HG02588 (cell line): ENCODE measurements around the gene WBP1.
"Not testable (repeated sequence)": the region's sequence is repeated elsewhere in the genome, so short reads cannot be mapped to it uniquely, and the experiment has no call there.

ENCODE experiments used
- ATAC-seq: cut with Tn5 transposase; IDR thresholded peaks from one replicate; pipeline ENCODE4 v1.9.1; 2021; ENCODE audit warnings: mild to moderate bottlenecking, moderate library complexity; ENCODE audit not compliant: unreplicated experiment

Gene WBP1

DNA sequence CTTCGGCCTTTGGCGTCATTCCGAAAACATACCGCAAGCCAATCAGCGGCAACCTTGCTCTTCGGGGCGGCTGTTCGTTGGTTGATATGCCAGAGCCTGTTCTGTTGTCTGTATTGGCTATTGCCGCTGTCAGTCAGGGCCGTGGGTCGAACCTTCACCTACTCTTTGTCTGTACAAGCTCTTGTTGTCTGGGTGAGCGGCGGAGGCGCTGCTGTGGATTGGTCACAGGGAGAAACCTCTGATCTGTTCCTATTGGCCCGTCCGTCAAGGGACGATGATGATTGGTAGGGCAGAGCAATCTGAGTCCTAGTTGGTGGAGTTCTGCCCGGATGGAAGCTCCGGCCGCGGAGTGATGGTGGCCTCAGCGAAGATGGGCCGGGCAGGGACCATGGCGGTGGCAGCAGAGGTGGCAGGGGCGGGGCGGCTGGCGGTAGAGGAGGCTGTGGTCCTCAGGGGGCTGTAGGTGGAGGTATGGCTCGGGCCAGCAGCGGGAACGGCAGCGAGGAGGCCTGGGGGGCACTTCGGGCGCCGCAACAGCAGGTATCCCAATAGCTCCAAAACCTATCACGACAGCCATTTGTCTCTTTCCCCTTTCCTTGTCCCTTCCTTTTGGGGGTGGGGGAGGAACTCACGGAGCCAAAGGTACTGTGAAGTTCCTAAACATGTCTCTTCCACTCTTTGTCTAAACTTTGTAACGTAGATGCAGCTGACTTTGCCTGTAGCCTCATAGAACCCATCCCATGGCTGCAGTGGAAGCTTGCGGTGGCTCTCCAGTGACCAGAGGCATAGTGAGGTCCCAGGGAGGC is at the start of gene WBP1:
WBP1 (plus strand) TSS at position 307 of the 806 bp plus-strand sequence; CDS start at position 472, 165 bp downstream.
- ATAC-seq = peak; percentile 80

- ATAC-seq = no peak
These were observed 45.1 kb upstream of the WBP1 start for GRCh38 chr2:74413001-74413698.

DNA sequence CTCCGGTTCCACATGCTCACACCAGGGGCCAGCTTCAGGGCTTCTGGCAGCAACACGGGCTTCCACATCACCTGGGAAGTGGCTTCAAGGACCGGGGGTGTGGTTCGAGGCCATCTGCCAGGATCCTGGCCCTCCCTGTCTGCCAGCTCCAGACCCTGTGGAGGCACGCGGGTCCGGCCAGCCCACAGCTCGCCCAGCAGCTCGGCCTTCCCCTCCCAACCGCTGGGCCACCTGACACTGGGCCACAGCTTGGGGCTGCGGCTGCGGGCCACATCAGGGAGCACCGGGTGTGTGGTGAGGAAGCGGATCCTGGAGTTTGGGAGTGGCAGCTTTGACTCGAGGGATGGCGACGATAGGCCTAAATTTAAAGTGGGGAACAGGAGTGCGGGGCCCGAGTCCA is 43.8 kb upstream of the WBP1 start:
- ATAC-seq = no peak

DNA sequence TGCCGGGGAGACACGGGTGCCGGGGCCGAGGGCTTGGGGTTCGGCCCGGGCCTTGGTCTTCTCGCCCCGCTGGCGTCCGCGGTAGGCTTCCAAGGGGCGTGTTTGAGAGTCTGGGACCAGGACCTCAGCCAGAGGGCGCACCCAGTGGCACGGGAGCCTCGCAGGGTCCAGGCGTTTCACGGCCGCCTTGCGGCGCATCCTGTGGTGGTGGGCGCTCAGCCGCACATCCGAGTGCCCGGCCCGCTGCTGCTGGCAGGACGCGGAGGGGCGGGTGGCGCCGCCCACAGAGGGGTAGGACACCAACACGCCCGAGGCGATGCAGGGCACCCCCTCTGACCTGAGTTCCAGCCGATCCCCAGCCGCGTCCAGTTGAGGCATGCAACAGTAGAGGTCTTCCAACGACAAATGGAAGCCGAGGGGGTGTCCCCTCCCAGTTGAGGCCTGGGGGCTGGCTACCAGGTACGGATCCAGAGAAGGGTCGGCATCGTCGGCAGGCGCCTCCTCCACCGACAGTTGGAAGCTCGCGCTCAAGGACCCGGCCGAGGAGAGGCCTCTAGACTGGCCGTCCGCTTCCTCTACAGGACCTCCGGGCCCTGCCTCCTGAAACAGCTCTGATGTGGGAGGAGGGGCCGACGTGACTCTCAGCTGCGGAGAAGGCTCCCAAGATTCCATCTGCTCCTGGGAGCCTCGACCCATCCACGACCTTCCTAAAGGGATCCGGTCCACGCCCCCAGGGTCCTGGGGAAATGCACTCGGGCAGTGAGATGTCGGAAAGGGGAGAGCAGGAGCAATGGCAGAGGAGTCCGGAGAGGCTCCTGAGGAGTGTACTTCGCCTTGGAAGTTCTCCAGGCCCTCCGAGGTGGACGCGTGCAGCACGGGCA is 43.1 kb upstream of the WBP1 start:
- peak; percentile 50 for ATAC-seq

DNA sequence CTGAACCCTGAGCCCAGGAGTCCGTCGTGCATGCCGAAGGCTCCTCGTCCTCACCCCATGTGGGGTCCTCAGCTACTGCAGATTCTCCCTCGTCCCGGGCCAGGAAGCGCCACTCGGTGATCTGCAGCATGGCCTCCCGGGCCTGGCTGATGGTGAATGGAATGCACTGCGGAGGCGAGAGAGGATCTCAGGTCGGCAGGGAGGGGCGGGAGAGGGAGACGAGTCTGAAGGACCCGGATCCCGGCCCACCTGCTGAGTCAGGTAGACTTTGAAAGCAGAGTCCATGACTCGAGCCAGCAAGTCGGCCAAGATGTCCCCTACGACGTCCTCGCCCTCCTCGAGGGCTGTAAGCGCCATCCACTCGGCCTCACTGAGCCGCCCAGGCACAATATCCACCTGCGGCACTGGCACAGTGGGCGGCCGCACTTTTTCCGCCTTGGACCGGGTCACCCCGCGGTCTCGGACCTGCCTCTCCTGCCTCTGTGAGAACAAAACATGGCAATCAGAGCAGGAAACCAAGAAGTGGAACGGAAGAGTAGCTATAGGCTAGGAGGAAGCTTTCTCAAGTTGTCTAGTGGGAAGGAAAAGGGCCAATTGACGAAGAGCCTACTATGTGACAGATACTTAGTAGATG is 42.4 kb upstream of the WBP1 start:
- no peak for ATAC-seq

DNA sequence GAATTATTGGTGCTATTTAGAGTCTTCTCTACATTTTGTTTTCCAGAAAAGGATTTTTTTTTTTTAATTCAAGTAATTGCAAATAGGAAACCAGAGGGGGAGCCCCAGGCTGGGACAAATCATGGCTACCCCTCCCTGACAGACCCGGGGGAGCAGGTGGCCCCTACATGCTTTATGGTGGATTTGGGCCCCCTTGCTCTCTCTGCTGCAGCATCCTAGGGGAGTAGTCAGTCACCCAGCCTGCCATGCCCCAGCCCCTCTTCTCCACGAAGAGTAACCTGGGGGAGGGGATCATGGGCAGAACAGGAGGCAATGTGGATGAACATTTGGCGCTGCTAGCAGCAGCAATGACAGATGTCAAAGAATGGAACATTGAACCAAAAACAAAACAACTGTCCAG is 41.5 kb upstream of the WBP1 start:
- ATAC-seq = no peak

GRCh38 chr2:74417197-74417596 is 41.0 kb upstream of the WBP1 start:
- no peak for ATAC-seq

DNA sequence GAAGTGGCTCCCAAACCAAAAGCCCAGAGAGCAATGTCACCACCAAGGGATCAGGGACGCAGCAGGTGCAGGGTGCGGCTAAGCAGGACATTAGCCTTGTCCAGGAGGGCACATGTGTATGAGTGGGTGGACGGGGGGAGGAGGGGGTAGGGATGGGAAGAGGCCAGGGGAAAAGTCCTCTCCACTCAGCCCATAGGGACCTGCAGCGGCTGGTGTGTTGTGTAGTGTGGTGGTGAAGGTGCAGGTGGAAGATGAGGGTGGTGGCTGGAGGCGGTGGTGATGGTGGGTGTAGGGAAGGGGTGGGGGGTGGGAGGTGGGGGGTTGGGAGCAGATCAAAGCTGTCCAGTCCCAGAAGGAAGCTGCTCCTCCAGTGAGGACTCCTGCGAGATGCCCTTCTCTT is 40.5 kb upstream of the WBP1 start:
- ATAC-seq = no peak

DNA sequence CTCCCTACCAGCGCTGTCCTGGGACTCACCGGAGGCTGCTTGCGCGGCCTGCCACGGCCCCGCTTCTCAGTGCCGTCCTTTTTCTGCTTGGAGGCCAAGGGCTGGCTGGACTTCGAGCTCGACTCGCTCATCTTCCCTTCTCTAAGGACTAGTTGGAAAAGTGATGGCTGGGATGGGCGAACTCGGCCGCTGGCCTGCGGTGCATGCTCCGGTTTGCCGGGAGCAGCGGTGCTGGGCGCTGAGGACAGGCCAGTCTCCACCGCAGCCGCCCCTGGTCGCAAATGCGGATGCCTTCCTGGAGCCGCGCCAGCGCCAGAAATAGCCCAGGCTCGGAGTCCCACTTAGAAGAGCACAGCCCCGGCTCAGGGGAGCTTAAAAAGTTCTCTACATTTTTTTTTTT is 39.9 kb upstream of the WBP1 start:
- no peak for ATAC-seq

GRCh38 chr2:74419345-74419744 is 38.9 kb upstream of the WBP1 start:
- no peak for ATAC-seq

DNA sequence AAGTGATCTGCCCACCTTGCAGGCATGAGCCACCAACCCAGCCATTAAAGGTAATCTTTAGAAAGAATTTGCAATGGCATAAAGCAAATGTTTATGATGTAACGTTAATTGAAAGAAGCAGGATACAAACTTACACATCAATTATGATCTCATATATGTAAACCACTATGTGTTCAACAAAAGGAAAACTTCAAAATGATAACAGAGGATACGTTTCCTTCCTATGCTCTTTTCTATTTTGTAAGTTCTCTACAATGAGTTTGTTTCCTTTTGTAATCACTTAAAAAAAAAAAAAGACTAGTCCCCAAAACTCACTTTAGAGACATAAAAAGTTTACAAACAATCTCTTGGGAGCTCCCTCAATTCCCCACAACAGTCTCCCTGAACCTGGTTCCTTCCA is 38.2 kb upstream of the WBP1 start:
- ATAC-seq = no peak

DNA sequence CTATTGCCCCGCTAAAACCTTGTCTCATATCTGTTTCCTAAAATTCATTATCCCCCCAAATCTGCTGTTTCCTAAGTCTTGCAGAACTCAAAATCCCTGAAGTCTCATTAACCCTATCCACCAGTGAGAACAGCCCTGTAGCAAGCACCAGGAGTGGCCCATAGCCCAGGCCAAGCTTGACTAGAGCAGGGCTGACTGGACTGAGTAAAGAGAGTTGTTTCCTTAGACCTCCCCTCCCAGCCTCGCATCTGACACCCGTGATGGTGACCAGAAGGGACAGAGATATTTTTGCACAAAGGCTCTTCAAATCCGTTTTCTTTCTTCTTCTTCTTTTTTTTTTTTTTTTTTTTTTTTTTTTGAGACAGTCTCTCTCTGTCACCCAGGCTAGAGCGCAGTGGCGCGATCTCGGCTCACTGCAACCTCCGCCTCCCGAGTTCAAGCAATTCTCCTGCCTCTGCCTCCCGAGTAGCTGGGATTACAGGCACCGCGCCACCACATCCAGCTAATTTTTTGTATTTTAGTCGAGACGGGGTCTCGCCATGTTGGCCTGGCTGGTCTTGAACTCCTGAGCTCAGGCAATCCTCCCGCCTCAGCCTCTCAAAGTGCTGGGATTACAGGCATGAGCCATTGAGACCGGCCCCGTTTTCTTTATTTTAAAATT is 37.7 kb upstream of the WBP1 start:
- not testable (repeated sequence) for ATAC-seq

DNA sequence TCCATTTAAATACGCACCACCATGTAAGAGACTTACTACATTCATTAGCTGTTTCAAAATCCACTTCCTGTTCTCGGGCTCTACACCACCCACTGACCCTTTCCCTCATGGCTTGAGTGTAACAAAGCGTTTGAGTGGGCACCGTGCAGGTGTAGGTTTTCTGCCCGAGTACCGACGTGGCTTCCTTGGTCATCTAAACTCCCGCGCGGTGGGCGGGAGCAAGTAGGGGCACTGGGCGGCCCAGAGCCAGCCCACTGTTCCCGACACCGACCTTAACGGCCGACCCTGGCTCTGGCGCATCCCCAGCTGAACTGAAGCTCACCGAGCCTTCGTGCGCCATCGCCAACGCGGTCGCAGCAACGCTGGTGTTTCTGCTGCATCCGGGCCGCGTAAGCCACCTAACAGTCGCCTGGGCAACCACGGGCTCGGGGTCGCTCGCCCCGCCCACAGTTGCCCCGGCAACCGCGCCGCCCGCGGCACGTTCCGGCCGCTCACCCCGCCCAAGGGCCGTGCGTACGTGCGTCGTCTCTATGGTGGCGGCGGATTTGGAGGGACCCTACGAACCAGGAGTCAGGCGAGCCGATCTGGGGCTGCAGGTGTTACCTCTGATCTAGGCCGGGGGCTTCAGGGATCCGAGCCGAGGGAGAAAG is 36.9 kb upstream of the WBP1 start, which contains the start of the genes C2orf81 and WDR54:
C2orf81 (minus strand) TSS at position 399 of the 650 bp plus-strand sequence; CDS start at position 340, 59 bp downstream.
WDR54 (plus strand) TSS at position 510 of the 650 bp plus-strand sequence. CDS start 424 bp downstream, outside the sequence.
- peak; percentile 90 for ATAC-seq

DNA sequence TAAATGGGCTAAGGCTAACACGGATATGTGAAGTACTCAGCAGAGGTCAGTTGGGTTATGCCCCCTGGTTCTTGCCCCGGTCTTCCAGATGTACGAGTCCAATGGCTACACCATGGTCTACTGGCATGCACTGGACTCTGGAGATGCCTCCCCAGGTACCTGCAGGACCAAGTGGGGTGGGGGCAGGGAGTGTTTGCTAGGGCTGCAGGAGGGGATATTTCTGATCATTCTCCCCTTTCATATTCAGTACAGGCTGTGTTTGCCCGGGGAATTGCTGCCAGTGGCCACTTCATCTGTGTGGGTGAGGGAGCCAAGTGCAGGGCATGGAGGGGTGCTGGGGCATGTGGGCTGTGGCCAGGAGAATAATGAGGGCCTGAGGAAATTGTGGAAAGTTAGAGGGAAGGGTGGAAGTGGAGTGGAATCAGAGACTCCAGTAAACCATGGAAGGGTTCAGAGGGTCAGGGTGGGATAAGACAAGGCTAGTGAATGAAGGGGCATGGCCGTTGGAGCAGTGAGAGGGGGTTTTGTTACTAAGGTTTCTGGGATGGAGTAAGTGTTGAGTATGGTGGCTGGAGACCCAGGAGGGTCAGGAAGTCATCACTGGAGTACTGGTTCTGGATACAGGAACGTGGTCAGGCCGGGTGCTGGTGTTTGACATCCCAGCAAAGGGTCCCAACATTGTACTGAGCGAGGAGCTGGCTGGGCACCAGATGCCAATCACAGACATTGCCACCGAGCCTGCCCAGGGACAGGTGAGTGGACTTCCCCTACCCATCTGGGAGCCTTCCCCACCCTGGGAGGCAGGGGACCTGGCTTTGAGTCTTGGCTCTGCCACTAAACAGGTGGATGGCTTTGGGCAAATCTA is 34.8 kb upstream of the WBP1 start:
- ATAC-seq = no peak

- ATAC-seq = no peak
These were observed 33.9 kb upstream of the WBP1 start for GRCh38 chr2:74424139-74424992.

- ATAC-seq = no peak
These were observed 33.2 kb upstream of the WBP1 start for GRCh38 chr2:74424995-74425406.

GRCh38 chr2:74425523-74425922 is 32.7 kb upstream of the WBP1 start:
- no peak for ATAC-seq
